GM10266 (cell line): ENCODE measurements around the gene RHCG.

Experiments
- DNase-seq: peaks from one replicate; pipeline ENCODE4 v3.0.0; 2012; ENCODE audit errors: extremely low spot score
- TF ChIP-seq, protein P1 (sequence below): IDR thresholded peaks from 2 replicates; pipeline ENCODE4 v1.5.1; 2012; ENCODE audit warnings: mild to moderate bottlenecking, low read depth; ENCODE audit not compliant: control insufficient read depth, insufficient read depth; ENCODE audit errors: missing control alignments

RHCG gene

DNA sequence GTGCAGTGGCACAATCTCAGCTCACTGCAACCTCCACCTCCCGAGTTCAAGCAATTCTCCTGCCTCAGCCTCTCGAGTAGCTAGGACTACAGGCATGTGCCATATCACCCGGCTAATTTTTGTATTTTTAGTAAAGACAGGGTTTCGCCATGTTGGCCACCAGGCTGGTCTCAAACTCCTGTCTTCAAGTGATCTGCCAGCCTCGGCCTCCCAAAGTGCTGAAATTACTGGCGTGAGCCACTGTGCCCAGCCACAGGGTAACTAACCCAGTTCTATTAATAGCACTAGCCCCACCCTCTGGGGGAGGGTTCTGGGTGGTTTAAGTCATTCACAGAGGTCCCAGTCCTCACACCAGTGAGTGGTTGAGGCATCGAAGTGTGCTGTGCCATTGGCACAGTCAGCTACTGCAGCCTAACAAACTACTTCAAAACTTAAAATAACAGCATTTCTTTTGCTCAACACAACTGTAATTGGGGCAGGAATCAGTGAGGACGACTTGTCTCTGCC, 44.0 kb downstream of the RHCG start:
- DNase-seq = no peak

DNA sequence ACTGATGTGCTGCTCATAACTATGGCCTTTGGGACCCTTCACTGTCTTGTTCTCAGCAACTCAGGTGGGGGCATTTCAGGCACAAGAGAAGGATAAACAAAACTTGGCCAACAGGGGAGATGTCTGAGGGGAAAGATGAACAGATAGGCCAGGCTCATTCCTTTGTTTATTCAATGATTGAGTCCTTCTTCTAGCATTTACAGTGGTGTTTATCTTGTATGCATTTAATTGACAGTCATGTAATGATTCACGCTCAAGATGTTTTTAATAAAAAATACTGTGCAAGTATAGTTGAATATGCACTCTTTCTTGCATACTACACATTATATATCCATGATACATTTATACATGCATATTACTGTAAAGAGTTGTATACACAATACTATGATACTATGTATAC, 44.5 kb downstream of the RHCG start:
- TF ChIP-seq, protein P1, sequence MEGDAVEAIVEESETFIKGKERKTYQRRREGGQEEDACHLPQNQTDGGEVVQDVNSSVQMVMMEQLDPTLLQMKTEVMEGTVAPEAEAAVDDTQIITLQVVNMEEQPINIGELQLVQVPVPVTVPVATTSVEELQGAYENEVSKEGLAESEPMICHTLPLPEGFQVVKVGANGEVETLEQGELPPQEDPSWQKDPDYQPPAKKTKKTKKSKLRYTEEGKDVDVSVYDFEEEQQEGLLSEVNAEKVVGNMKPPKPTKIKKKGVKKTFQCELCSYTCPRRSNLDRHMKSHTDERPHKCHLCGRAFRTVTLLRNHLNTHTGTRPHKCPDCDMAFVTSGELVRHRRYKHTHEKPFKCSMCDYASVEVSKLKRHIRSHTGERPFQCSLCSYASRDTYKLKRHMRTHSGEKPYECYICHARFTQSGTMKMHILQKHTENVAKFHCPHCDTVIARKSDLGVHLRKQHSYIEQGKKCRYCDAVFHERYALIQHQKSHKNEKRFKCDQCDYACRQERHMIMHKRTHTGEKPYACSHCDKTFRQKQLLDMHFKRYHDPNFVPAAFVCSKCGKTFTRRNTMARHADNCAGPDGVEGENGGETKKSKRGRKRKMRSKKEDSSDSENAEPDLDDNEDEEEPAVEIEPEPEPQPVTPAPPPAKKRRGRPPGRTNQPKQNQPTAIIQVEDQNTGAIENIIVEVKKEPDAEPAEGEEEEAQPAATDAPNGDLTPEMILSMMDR = no peak
- DNase-seq = no peak

More for the DNA sequence above, 44.0 kb downstream of the RHCG start:
- TF ChIP-seq, protein P1 = no peak

DNA sequence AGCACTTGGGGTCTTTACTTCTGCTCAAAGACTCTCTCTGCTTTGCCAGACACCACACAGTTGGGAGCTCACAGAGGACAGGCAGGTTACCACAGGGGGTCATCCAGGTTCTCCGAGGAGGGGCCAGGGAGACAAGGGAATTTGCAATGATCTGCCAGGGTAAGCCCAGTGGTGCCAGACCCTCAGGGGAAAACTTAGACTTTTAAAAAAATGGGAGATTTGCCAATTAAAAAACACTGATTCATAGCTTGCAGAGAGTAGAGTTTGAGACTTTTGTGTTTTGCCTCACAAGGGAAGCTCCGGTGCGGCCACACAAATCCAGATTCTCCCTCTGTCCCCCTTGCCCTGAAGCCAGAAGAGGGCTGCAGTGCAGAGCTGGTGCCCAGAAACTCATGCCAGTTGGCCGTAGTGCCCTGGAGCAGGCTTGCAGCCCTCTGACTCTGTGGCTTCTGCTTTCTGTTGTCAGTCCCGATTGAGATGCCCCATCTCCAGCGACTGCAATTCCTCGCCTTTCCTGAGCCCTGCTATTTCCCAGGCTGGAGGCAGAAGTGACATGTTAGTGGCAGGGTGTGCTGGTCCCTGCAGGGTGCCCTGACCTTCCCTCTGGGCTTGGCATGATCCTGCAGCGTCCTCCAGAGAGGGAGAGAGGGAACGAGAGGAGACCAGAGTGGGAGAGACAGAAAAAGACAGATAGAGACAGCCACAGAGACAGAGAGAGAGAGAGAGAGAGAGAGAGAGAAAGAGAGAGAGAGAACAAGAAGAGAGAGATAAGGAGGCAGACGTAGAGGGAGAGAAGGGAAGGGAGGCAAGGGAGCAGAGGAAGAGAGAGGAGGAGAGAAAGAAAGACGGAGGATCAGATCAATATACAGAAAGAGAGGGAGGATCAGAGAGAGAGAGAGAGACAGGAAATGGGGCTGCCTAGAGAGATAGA, 46.0 kb downstream of the RHCG start:
- no peak for DNase-seq

GRCh38 chr15:89448825-89449224, 47.6 kb downstream of the RHCG start:
- no peak for DNase-seq
- TF ChIP-seq, protein P1 = no peak

More for the DNA sequence above, 46.0 kb downstream of the RHCG start:
- TF ChIP-seq, protein P1 = no peak

DNA sequence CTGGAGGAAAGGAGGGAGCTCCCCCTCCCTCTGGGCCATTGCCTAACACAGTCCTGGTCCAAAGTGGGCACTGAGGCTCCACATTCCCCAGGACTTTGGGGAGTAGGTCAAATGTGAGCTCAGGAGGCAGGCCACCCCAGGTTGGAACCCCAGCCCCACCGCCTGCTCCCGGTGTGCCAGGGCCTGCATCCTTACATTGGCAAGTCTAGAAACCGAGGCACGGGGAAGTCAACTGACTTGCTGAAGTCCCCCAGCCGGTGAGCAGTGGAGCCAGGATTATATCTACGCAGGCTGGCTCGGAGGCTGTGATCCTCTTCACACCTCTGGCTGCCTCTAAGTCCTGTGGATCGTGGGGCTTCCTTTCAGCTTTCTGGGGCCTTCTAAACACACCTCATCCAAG, 48.7 kb downstream of the RHCG start:
- no peak for DNase-seq
- TF ChIP-seq, protein P1 = no peak

DNA sequence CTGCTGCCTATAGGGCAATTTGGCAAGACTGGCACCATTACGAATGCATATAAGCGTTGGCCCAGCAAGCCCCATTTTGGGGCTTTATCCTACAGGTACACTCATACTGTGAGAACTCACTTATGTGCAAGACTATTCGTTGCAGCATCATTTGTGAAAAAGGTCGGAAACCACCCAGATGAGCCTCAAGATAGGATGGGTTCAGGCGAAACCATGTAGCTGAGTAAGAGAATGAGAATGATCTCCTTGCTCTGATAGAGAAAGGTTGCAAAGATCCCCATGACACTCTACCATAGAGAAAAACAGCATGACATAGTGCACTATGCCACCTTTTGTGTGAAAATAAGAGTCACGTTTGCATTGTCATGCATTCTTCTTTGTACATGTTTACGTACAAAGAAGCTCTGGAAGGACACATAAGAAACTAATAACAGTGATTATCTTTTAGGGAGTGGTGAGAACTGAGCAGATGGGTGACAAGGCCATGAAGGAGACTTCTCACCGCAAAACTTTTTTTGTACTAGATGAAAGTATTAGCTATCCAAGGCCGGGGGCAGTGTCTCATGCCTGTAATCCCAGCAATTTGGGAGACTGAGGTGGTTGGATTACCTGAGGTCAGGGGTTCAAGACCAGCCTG, 50.0 kb downstream of the RHCG start:
- TF ChIP-seq, protein P1 = no peak
- DNase-seq = no peak
